Liver (tissue), 9 donors: ENCODE measurements around the gene ZMYND11. TPM values are rescaled to one million over a fixed set of nuclear protein-coding genes. Genes with fewer than 3 reads are reported as not detected.

Experiments used
- DNase-seq: peaks from one replicate; pipeline ENCODE4 v3.0.0-alpha.2; 2017; ENCODE audit warnings: low spot score
- H3K27ac ChIP-seq, 2 donors: one replicate each; pipeline ENCODE4 v1.7.0; 2013; ENCODE audit warnings: inconsistent platforms in 2 of 2, low read length in 2 of 2, control low read depth in 1 of 2, low read depth in 1 of 2, mild to moderate bottlenecking in 1 of 2
- H3K27me3 ChIP-seq, 4 donors: one replicate each; pipeline versions ENCODE4 v1.6.1 to v1.7.0; 2013; ENCODE audit warnings: low read length in 3 of 4, inconsistent platforms in 1 of 4, mild to moderate bottlenecking in 1 of 4, moderate library complexity in 1 of 4; ENCODE audit not compliant: control insufficient read depth in 4 of 4, insufficient read depth in 4 of 4
- H3K36me3 ChIP-seq, 4 donors: one replicate each; pipeline versions ENCODE4 v1.6.1 to v1.7.0; 2013; ENCODE audit warnings: low read length in 3 of 4, mild to moderate bottlenecking in 3 of 4, low read depth in 1 of 4, moderate library complexity in 1 of 4; ENCODE audit not compliant: control insufficient read depth in 4 of 4, insufficient read depth in 3 of 4
- H3K4me1 ChIP-seq, 4 donors: one replicate each; pipeline versions ENCODE4 v1.6.1 to v1.7.0; 2013; ENCODE audit warnings: low read length in 3 of 4, mild to moderate bottlenecking in 3 of 4, moderate library complexity in 1 of 4; ENCODE audit not compliant: control insufficient read depth in 4 of 4, insufficient read depth in 4 of 4
- H3K4me3 ChIP-seq, 3 donors: one replicate each; pipeline versions ENCODE4 v1.6.1 to v1.7.0; 2013; ENCODE audit warnings: low read length in 3 of 3, control low read depth in 1 of 3, low read depth in 1 of 3, mild to moderate bottlenecking in 1 of 3
- H3K9ac ChIP-seq, 2 donors: one replicate each; pipeline ENCODE4 v1.7.0; 2013; ENCODE audit warnings: low read length in 2 of 2, mild to moderate bottlenecking in 2 of 2, moderate library complexity in 2 of 2, control low read depth in 1 of 2, low read depth in 1 of 2
- H3K9me3 ChIP-seq, 4 donors: one replicate each; pipeline versions ENCODE4 v1.6.1 to v1.7.0; 2013; ENCODE audit warnings: low read length in 3 of 4; ENCODE audit not compliant: control insufficient read depth in 4 of 4
- ATF3 ChIP-seq: IDR thresholded peaks from 2 replicates; pipeline ENCODE4 v1.6.1; 2016; ENCODE audit warnings: antibody characterized with exemption
- EGR1 ChIP-seq, 2 donors: IDR thresholded peaks; 2 replicates each; pipeline ENCODE4 v1.6.1; 2016 to 2018; ENCODE audit warnings: antibody characterized with exemption in 2 of 2, low read depth in 2 of 2
- FOXA1 ChIP-seq: IDR thresholded peaks from 2 replicates; pipeline ENCODE4 v1.6.1; 2016; ENCODE audit warnings: antibody characterized with exemption
- FOXA2 ChIP-seq: IDR thresholded peaks from 2 replicates; pipeline ENCODE4 v1.6.1; 2016; ENCODE audit warnings: antibody characterized with exemption
- GABPA ChIP-seq, 2 donors: IDR thresholded peaks in 1 of 2; conservative IDR thresholded peaks in 1 of 2; 2 replicates each; pipeline ENCODE4 v1.6.1; 2016; ENCODE audit warnings: antibody characterized with exemption in 2 of 2, mild to moderate bottlenecking in 1 of 2, moderate library complexity in 1 of 2
- HNF4A ChIP-seq, 2 donors: conservative IDR thresholded peaks; 2 replicates each; pipeline ENCODE4 v1.6.1; 2016; ENCODE audit warnings: antibody characterized with exemption in 2 of 2, mild to moderate bottlenecking in 2 of 2
- HNF4G ChIP-seq: IDR thresholded peaks from 2 replicates; pipeline ENCODE4 v1.6.1; 2016; ENCODE audit warnings: antibody characterized with exemption
- JUND ChIP-seq, 2 donors: IDR thresholded peaks; 2 replicates each; pipeline ENCODE4 v1.6.1; 2016; ENCODE audit warnings: antibody characterized with exemption in 2 of 2
- MAX ChIP-seq: IDR thresholded peaks from 2 replicates; pipeline ENCODE4 v1.6.1; 2016; ENCODE audit warnings: antibody characterized with exemption
- NR2F2 ChIP-seq: IDR thresholded peaks from 2 replicates; pipeline ENCODE4 v1.6.1; 2016; ENCODE audit warnings: antibody characterized with exemption
- RAD21 ChIP-seq, 2 donors: IDR thresholded peaks; 2 replicates each; pipeline ENCODE4 v1.6.1; 2016; ENCODE audit warnings: antibody characterized with exemption in 2 of 2, mild to moderate bottlenecking in 2 of 2
- REST ChIP-seq: IDR thresholded peaks from 2 replicates; pipeline ENCODE4 v1.6.1; 2016; ENCODE audit warnings: antibody characterized with exemption, mild to moderate bottlenecking
- RXRA ChIP-seq, 2 donors: IDR thresholded peaks; 2 replicates each; pipeline ENCODE4 v1.6.1; 2017 to 2018; ENCODE audit warnings: antibody characterized with exemption in 2 of 2, mild to moderate bottlenecking in 1 of 2
- SP1 ChIP-seq: IDR thresholded peaks from 2 replicates; pipeline ENCODE4 v1.6.1; 2018; ENCODE audit warnings: antibody characterized with exemption, mild to moderate bottlenecking
- TAF1 ChIP-seq: conservative IDR thresholded peaks from 2 replicates; pipeline ENCODE4 v1.6.1; 2016; ENCODE audit warnings: antibody characterized with exemption, mild to moderate bottlenecking
- YY1 ChIP-seq: IDR thresholded peaks from 2 replicates; pipeline ENCODE4 v1.6.1; 2016; ENCODE audit warnings: antibody characterized with exemption, mild to moderate bottlenecking
- ZBTB33 ChIP-seq: IDR thresholded peaks from 2 replicates; pipeline ENCODE4 v1.6.1; 2016; ENCODE audit warnings: antibody characterized with exemption
- WGBS: extraction: QIAGEN DNeasy Blood & Tissue Kit; methylation state at CpG from one replicate; pipeline ENCODE4 v1.1.7; 2013; 5-methylcytosine and 5-hydroxymethylcytosine counted together
- polyA plus RNA-seq, 2 donors: library from polyadenylated mRNA; stranded (reverse) in 1 of 2; unstranded in 1 of 2; fragments of 200-250 nt in 1 of 2; fragments of >200 nt in 1 of 2; fragmentation: Nextera tagmentation in 1 of 2; extraction: Ambion mirVana in 1 of 2; gene quantifications; one replicate each; pipeline versions ENCODE4 v1.2.1 to v1.2.3, GENCODE V29; 2013 to 2015
- total RNA-seq, 2 donors: library from RNA; depleted of rRNA; stranded (reverse); fragments of >200 nt; gene quantifications; one replicate each; pipeline ENCODE4 v1.2.3, GENCODE V29; 2014
- donor health status: healthy.
- donor health status: healthy.
- donor health status: healthy.
- donor health status: healthy.
- donor health status: healthy.

ZMYND11 gene
- total and polyA plus RNA-seq, 4 donors = 13.2 to 34.3 (median 16.9) TPM

GRCh38 chr10:235915-236314 is 100.7 kb downstream of the ZMYND11 start (continued):
- TF ChIP-seq HNF4G (no peak), HNF4A (conservative IDR thresholded peaks at IDR 0.05) (no peak), ZBTB33 (no peak), FOXA2 (no peak)

- Histone ChIP-seq H3K4me3 (no peak overlapping the region), H3K9ac (no peak overlapping the region), H3K36me3 (peaks cover 0 to 23% (median 15%) of the 10 kb centered on the region in 4 donors), H3K27ac (no peak overlapping the region), H3K9me3 (no peaks in the 10 kb centered on the region), H3K27me3 (no peaks in the 10 kb centered on the region), H3K4me1 (no peaks in the 10 kb centered on the region)
- DNase-seq = no peak
- 96% methylated on average over 6 of the region's 6 CpGs for WGBS
- TF ChIP-seq HNF4G = no peak
- TF ChIP-seq JUND (IDR thresholded peaks at IDR 0.05) = no peak
- TF ChIP-seq FOXA1 = no peak
- no peak for TF ChIP-seq GABPA (IDR thresholded peaks at IDR 0.05 in 1 of 2, conservative IDR thresholded peaks at IDR 0.05 in 1 of 2)
- TF ChIP-seq REST = no peak
- no peak for TF ChIP-seq MAX
- TF ChIP-seq NR2F2 = no peak
- no peak for TF ChIP-seq HNF4A (conservative IDR thresholded peaks at IDR 0.05)
- TF ChIP-seq RAD21 (IDR thresholded peaks at IDR 0.05) = no peak
- no peak for TF ChIP-seq YY1
- TF ChIP-seq ATF3 = no peak
- no peak for TF ChIP-seq FOXA2
- TF ChIP-seq RXRA (IDR thresholded peaks at IDR 0.05) = no peak
- no peak for TF ChIP-seq SP1
These were observed 103.9 kb downstream of the ZMYND11 start for GRCh38 chr10:239109-239508.

- Histone ChIP-seq H3K4me1 (no peaks in the 10 kb centered on the region), H3K4me3 (no peak overlapping the region), H3K9ac (no peak overlapping the region), H3K36me3 (peaks cover 1 to 27% (median 16%) of the 10 kb centered on the region in 4 donors), H3K27ac (no peak overlapping the region), H3K27me3 (no peaks in the 10 kb centered on the region), H3K9me3 (no peaks in the 10 kb centered on the region)
- DNase-seq = no peak
- TF ChIP-seq ATF3 (no peak), REST (no peak), HNF4A (conservative IDR thresholded peaks at IDR 0.05) (no peak), JUND (IDR thresholded peaks at IDR 0.05) (no peak), EGR1 (IDR thresholded peaks at IDR 0.05; ENCODE audit: low read depth in 2 of 2) (no peak), FOXA2 (no peak), FOXA1 (no peak), HNF4G (no peak), ZBTB33 (no peak), NR2F2 (no peak), SP1 (no peak), GABPA (IDR thresholded peaks at IDR 0.05 in 1 of 2, conservative IDR thresholded peaks at IDR 0.05 in 1 of 2) (no peak), TAF1 (no peak)
- 95% methylated on average over 6 of the region's 6 CpGs for WGBS
These were observed 106.2 kb downstream of the ZMYND11 start for GRCh38 chr10:241451-241850.
